ENCODE measurements around the gene CKAP5. TPM values are rescaled to one million over a fixed set of nuclear protein-coding genes. Genes with fewer than 3 reads are reported as not detected.

Gene CKAP5
- total and polyA plus RNA-seq, 5 donors = 20.6 to 66.8 (median 63.7) TPM

GRCh38 chr11:46769636-46770221, 76.4 kb downstream of the CKAP5 start:
- intact Hi-C loops (cut with DNase I) = no loop called here
- no peaks in the 10 kb centered on the region for H3K27me3 ChIP-seq (ENCODE audit: control insufficient read depth, insufficient read depth)
- H3K9me3 ChIP-seq (ENCODE audit: control insufficient read depth, low read length) = no peaks in the 10 kb centered on the region
- H3K27ac ChIP-seq (ENCODE audit: low read length) = no peak overlapping the region
- 92% methylated on average over 4 of the region's 4 CpGs for WGBS
- ATAC-seq (no peak), DNase-seq (no peak)
- H3K4me3 ChIP-seq (ENCODE audit: low read length) = no peak overlapping the region
- H3K4me1 ChIP-seq (ENCODE audit: control insufficient read depth, insufficient read depth, low read length) = no peaks in the 10 kb centered on the region

GRCh38 chr11:46766656-46767055, 79.4 kb downstream of the CKAP5 start:
- Histone ChIP-seq H3K4me1 (ENCODE audit: control insufficient read depth, insufficient read depth, low read length) (no peaks in the 10 kb centered on the region), H3K4me3 (ENCODE audit: low read length) (no peak overlapping the region), H3K27me3 (ENCODE audit: control insufficient read depth, insufficient read depth) (no peaks in the 10 kb centered on the region), H3K9me3 (ENCODE audit: control insufficient read depth, low read length) (no peaks in the 10 kb centered on the region), H3K27ac (ENCODE audit: low read length) (no peak overlapping the region)
- DNase-seq (no peak), ATAC-seq (no peak)
- 88% methylated on average over 2 of the region's 2 CpGs for WGBS
- intact Hi-C loops (cut with DNase I) = no loop called here

GRCh38 chr11:46762248-46762647, 83.8 kb downstream of the CKAP5 start:
- Histone ChIP-seq H3K27ac (ENCODE audit: low read length) (no peak overlapping the region), H3K27me3 (ENCODE audit: control insufficient read depth, insufficient read depth) (no peaks in the 10 kb centered on the region), H3K9me3 (ENCODE audit: control insufficient read depth, low read length) (no peaks in the 10 kb centered on the region), H3K4me1 (ENCODE audit: control insufficient read depth, insufficient read depth, low read length) (no peaks in the 10 kb centered on the region), H3K4me3 (ENCODE audit: low read length) (no peak overlapping the region)
- intact Hi-C loops (cut with DNase I) = no loop called here
- ATAC-seq (no peak), DNase-seq (no peak)

- Histone ChIP-seq H3K4me3 (ENCODE audit: low read length) (no peak overlapping the region), H3K27me3 (ENCODE audit: control insufficient read depth, insufficient read depth) (no peaks in the 10 kb centered on the region), H3K4me1 (ENCODE audit: control insufficient read depth, insufficient read depth, low read length) (no peaks in the 10 kb centered on the region), H3K9me3 (ENCODE audit: control insufficient read depth, low read length) (no peaks in the 10 kb centered on the region), H3K27ac (ENCODE audit: low read length) (no peak overlapping the region)
- no peak for DNase-seq
- intact Hi-C loops (cut with DNase I) = no loop called here
- ATAC-seq = no peak
- WGBS = 90% methylated on average over 4 of the region's 4 CpGs
These were observed 84.3 kb downstream of the CKAP5 start for GRCh38 chr11:46761807-46762206.

GRCh38 chr11:46760429-46761128, 85.5 kb downstream of the CKAP5 start:
- H3K27me3 ChIP-seq (ENCODE audit: control insufficient read depth, insufficient read depth) = no peaks in the 10 kb centered on the region
- no peak for ATAC-seq

GRCh38 chr11:46759196-46759595, 86.9 kb downstream of the CKAP5 start:
- DNase-seq (no peak), ATAC-seq (no peak)
- H3K4me3 ChIP-seq (ENCODE audit: low read length) = no peak overlapping the region
- no peaks in the 10 kb centered on the region for H3K27me3 ChIP-seq (ENCODE audit: control insufficient read depth, insufficient read depth)
- H3K9me3 ChIP-seq (ENCODE audit: control insufficient read depth, low read length) = no peaks in the 10 kb centered on the region
- WGBS = 95% methylated on average over 6 of the region's 6 CpGs
- H3K27ac ChIP-seq (ENCODE audit: low read length) = no peak overlapping the region
- intact Hi-C loops (cut with DNase I) = no loop called here
- H3K4me1 ChIP-seq (ENCODE audit: control insufficient read depth, insufficient read depth, low read length) = no peaks in the 10 kb centered on the region

More at GRCh38 chr11:46760429-46761128, 85.5 kb downstream of the CKAP5 start:
- DNase-seq = no peak
- H3K4me3 ChIP-seq (ENCODE audit: low read length) = no peak overlapping the region
- H3K27ac ChIP-seq (ENCODE audit: low read length) = no peak overlapping the region
- intact Hi-C loops (cut with DNase I) = no loop called here
- no peaks in the 10 kb centered on the region for H3K4me1 ChIP-seq (ENCODE audit: control insufficient read depth, insufficient read depth, low read length)
- WGBS = 99% methylated on average over 6 of the region's 6 CpGs
- no peaks in the 10 kb centered on the region for H3K9me3 ChIP-seq (ENCODE audit: control insufficient read depth, low read length)

GRCh38 chr11:46755962-46756361, 90.1 kb downstream of the CKAP5 start:
- Histone ChIP-seq H3K4me1 (ENCODE audit: control insufficient read depth, insufficient read depth, low read length) (no peaks in the 10 kb centered on the region), H3K4me3 (ENCODE audit: low read length) (no peak overlapping the region), H3K27me3 (ENCODE audit: control insufficient read depth, insufficient read depth) (no peaks in the 10 kb centered on the region), H3K9me3 (ENCODE audit: control insufficient read depth, low read length) (no peaks in the 10 kb centered on the region), H3K27ac (ENCODE audit: low read length) (no peak overlapping the region)
- intact Hi-C loops (cut with DNase I) = no loop called here
- ATAC-seq (peak; percentile 31 to 74), DNase-seq (no peak)

GRCh38 chr11:46747150-46747549, 98.9 kb downstream of the CKAP5 start:
- Histone ChIP-seq H3K4me3 (ENCODE audit: low read length) (no peak overlapping the region), H3K27ac (ENCODE audit: low read length) (no peak overlapping the region), H3K9me3 (ENCODE audit: control insufficient read depth, low read length) (no peaks in the 10 kb centered on the region), H3K27me3 (ENCODE audit: control insufficient read depth, insufficient read depth) (no peaks in the 10 kb centered on the region), H3K4me1 (ENCODE audit: control insufficient read depth, insufficient read depth, low read length) (no peaks in the 10 kb centered on the region)
- ATAC-seq (no peak), DNase-seq (no peak)
- intact Hi-C loops (cut with DNase I) = no loop called here
- 93% methylated on average over 6 of the region's 6 CpGs for WGBS

- Histone ChIP-seq H3K4me3 (ENCODE audit: low read length) (no peak overlapping the region), H3K9me3 (ENCODE audit: control insufficient read depth, low read length) (no peaks in the 10 kb centered on the region), H3K4me1 (ENCODE audit: control insufficient read depth, insufficient read depth, low read length) (no peaks in the 10 kb centered on the region), H3K27me3 (ENCODE audit: control insufficient read depth, insufficient read depth) (no peaks in the 10 kb centered on the region), H3K27ac (ENCODE audit: low read length) (no peak overlapping the region)
- no peak for DNase-seq
- no peak for ATAC-seq
- intact Hi-C loops (cut with DNase I) = no loop called here
- 94% methylated on average over 3 of the region's 3 CpGs for WGBS
These were observed 100.1 kb downstream of the CKAP5 start for GRCh38 chr11:46745995-46746394.

GRCh38 chr11:46745328-46745727, 100.8 kb downstream of the CKAP5 start:
- H3K4me3 ChIP-seq (ENCODE audit: low read length) = no peak overlapping the region

GRCh38 chr11:46743693-46744339, 102.3 kb downstream of the CKAP5 start:
- WGBS = 81% methylated on average over 10 of the region's 10 CpGs
- no peak for ATAC-seq
- Histone ChIP-seq H3K4me3 (ENCODE audit: low read length) (no peak overlapping the region), H3K27ac (ENCODE audit: low read length) (no peak overlapping the region), H3K9me3 (ENCODE audit: control insufficient read depth, low read length) (no peaks in the 10 kb centered on the region), H3K4me1 (ENCODE audit: control insufficient read depth, insufficient read depth, low read length) (no peaks in the 10 kb centered on the region), H3K27me3 (ENCODE audit: control insufficient read depth, insufficient read depth) (no peaks in the 10 kb centered on the region)
- intact Hi-C loops (cut with DNase I) = no loop called here
- DNase-seq = no peak

More at GRCh38 chr11:46745328-46745727, 100.8 kb downstream of the CKAP5 start:
- intact Hi-C loops (cut with DNase I) = no loop called here
- DNase-seq (no peak), ATAC-seq (no peak)
- Histone ChIP-seq H3K9me3 (ENCODE audit: control insufficient read depth, low read length) (no peaks in the 10 kb centered on the region), H3K27ac (ENCODE audit: low read length) (no peak overlapping the region), H3K4me1 (ENCODE audit: control insufficient read depth, insufficient read depth, low read length) (no peaks in the 10 kb centered on the region), H3K27me3 (ENCODE audit: control insufficient read depth, insufficient read depth) (no peaks in the 10 kb centered on the region)
- 85% methylated on average over 1 of the region's 1 CpG for WGBS
